IgD-negative memory B cell (primary cell): Measurements from ENCODE around the gene RPL35. TPM values are rescaled to one million over a fixed set of nuclear protein-coding genes. Genes with fewer than 3 reads are reported as not detected.

Source experiments
- H3K27ac Mint-ChIP-seq, 3 donors: one replicate each; pipeline ENCODE4 v1.8.0; 2020 to 2022; ENCODE audit warnings: mild to moderate bottlenecking in 3 of 3, mixed read lengths in 3 of 3, moderate library complexity in 1 of 3
- H3K27me3 Mint-ChIP-seq: one replicate; pipeline ENCODE4 v1.8.0; 2021; ENCODE audit warnings: mixed read lengths
- H3K36me3 Mint-ChIP-seq: one replicate; pipeline ENCODE4 v1.8.0; 2020; ENCODE audit warnings: mild to moderate bottlenecking, mixed read lengths
- H3K4me1 Mint-ChIP-seq, 3 donors: one replicate each; pipeline ENCODE4 v1.8.0; 2020 to 2022; ENCODE audit warnings: mixed read lengths in 3 of 3, mild to moderate bottlenecking in 1 of 3
- H3K4me3 Mint-ChIP-seq, 4 donors: one replicate each; pipeline ENCODE4 v1.8.0; 2020 to 2022; ENCODE audit warnings: mild to moderate bottlenecking in 4 of 4, mixed read lengths in 4 of 4, moderate library complexity in 3 of 4
- H3K9me3 Mint-ChIP-seq, 3 donors: one replicate each; pipeline ENCODE4 v1.8.0; 2020 to 2021; ENCODE audit warnings: mixed read lengths in 3 of 3, mild to moderate bottlenecking in 1 of 3
- polyA plus RNA-seq: library from polyadenylated mRNA; unstranded; fragments of 300-500 nt; fragmentation: Illumina TruSeq; gene quantifications from one replicate; pipeline ENCODE4 v1.2.3, GENCODE V29; 2021

Gene RPL35
- polyA plus RNA-seq, 1 donor from 2014 or later = 2,381 TPM

DNA sequence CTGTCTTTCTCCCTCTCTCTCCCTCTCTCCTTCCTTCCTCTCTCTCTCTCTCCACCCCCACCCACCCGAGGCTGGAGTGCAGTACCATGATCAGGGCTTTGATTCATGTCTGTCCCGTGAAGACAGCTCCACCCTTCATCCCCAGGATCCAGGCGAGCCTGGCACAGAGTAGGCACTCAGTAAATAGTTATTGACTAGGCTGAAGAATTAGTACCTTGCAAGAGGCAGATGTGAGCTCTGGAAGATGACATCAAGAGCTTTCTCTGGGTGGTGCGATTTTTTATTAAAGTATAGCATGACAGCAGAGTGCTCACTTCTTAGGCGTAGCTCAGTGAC, 32.5 kb downstream of the RPL35 start:
- peaks cover 0 to 4% (median under 1%) of the 10 kb centered on the region in 3 donors for H3K4me1 Mint-ChIP-seq
- H3K27ac Mint-ChIP-seq = no peak overlapping the region
- H3K9me3 Mint-ChIP-seq = peaks cover 0 to 5% (median 3%) of the 10 kb centered on the region in 3 donors
- H3K36me3 Mint-ChIP-seq = no peaks in the 10 kb centered on the region
- peak overlapping the region in 1 of 4 donors; percentile 15 for H3K4me3 Mint-ChIP-seq
- no peaks in the 10 kb centered on the region for H3K27me3 Mint-ChIP-seq

DNA sequence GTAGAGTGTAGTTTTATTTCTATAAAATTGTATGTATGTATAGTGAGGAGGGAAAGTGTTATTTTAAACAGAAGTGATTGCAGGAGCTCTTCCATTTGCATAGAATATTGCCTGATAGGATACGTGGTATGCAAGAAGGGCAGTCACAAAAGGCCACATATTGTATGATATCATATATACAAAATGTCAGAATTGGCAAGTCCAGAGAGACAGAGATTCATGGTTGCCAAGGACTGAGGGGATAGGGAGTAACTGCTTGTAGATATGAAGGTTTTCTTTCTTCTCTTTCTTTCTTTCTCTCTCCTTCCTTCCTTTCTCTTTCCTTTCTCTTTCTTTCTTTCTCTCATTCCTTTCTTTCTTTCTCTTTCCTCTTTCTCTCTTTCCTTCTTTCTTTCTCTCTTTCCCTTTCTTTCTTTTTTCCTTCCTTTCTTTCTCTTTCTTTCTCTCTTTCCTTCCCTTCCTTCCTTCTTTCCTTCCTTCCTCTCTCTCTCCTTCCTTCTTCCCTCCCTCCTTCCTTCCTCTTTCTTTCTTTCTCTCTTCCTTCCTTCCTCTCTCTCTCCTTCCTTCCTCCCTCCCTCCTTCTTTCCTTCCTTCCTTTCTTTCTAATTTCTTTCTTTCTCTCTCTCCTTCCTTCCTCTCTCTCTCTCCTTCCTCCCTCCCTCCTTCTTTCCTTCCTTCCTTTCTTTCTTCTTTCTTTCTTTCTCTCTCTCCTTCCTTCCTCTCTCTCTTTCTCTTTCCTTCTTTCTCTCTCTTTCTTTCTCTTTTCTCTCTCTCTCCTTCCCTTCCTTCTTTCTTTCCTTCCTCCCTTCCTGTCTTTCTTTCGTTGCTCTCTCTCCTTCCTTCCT, 33.0 kb downstream of the RPL35 start:
- Mint-ChIP-seq H3K4me3 (peak overlapping the region in 1 of 4 donors; percentile 39), H3K9me3 (peaks cover 0 to 5% (median 3%) of the 10 kb centered on the region in 3 donors), H3K4me1 (peaks cover 0 to 4% (median 2%) of the 10 kb centered on the region in 3 donors), H3K27me3 (no peaks in the 10 kb centered on the region), H3K27ac (no peak overlapping the region), H3K36me3 (no peaks in the 10 kb centered on the region)

DNA sequence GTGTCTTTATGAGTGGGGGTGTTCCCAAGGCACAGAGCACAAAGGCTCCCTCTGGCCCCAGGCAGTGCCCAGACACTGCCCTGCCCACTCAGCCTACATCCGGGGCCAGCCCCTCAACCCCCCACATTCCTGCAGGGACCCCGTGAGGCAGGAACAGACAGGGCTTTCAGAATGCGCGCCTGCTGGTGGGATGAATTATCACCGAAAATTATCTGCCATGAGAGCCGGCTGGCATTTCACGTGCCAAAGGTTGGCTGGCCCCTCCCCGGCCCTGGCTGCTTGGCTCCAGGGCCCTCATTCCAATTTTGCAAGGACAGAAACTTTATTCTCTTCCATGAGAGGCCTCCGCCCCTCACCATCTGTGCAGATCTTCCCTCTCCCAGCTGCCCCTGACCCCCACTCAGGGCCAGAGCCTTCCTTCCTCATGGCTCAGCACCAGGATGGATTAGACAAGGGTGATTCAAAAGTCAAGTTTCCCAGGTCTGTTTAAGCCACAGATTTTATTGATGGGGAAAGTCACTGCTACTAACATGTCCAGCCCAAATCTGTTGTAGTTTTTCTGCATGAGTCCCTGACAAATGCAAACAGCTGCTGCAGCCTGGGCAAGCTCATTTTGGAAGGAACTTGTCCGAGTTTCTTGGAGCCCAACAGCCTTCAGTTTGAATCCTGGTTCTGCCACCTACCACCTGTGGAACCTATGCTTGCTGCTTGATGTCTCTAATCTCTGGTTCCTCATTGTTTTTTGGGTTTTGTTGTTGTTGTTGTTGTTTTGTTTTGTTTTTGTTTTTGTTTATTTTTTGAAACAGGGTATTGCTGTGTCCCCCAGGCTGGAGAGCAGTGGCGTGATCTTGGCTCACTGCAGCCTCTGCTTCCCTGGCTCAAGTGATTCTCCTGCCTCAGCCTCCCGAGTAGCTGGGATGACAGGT, 40.8 kb downstream of the RPL35 start:
- Mint-ChIP-seq H3K27ac (peak overlapping the region in 1 of 3 donors; percentile 51), H3K36me3 (no peaks in the 10 kb centered on the region), H3K27me3 (peaks cover 4% of the 10 kb centered on the region), H3K9me3 (no peaks in the 10 kb centered on the region), H3K4me1 (peaks cover 0 to 7% (median 6%) of the 10 kb centered on the region in 3 donors), H3K4me3 (no peak overlapping the region)

DNA sequence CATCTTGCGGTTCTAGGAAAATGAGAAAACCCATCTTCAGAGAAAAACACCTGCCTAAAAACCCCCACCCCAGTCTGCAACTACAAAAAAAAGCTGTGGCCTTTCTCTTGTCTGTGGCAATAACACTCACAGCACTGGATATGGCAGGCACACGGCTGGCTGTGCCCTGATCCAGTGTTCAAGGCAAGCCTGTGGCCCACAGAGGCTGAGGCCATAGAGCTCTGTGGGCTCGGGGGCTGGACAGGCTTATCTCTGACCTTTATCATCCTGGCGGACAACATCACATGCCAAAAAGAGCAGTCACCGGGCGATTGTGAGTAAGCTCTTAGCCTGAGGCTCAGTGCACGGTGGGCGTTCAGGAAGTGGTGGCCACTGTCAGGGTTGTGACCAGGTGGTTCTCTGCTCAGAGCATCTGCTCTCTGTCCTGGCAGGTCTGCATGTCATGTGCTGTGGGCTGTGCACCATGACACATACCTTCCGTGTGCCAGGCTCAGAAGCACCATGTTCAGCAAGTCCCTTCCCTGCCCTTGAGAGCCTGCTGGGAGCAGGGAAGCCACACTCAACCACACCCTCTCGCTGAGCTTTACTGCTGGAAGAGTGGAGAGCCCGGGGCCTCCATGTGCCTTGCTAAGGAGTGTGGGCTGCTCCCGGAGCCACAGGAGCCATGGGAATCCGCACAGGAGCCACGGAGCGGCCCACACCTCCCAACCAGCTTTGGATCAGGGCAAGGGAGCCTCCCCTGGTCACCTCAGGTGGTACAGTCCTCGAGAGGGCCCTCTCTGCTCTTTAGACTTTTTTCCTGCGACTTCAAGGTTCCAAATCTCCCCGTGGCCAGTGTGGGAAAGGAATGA, 43.1 kb downstream of the RPL35 start:
- no peaks in the 10 kb centered on the region for H3K36me3 Mint-ChIP-seq

DNA sequence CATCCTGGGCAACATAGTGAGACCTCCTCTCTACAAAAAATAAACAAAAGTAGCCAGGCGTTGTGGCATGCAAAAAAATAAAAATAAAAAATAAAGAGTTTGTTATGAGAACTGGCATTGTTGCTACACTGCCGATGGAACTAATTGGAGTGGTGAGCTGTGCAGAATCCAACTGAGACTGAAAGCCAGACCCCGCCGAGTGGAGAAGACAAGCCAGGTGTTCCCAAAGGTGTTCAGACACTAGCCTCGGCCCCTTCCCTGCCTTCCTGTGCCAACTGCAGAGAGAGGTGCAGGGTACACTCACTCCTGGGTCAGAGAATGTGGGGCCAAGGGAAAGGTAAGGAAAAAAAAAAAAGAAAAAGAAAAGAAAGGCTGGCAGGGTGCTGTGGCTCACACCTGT, 46.2 kb downstream of the RPL35 start:
- H3K4me3 Mint-ChIP-seq = no peak overlapping the region
- H3K4me1 Mint-ChIP-seq = peaks cover 0 to 6% (median 5%) of the 10 kb centered on the region in 3 donors
- H3K27ac Mint-ChIP-seq = no peak overlapping the region
- peaks cover 4% of the 10 kb centered on the region for H3K27me3 Mint-ChIP-seq
- no peaks in the 10 kb centered on the region for H3K9me3 Mint-ChIP-seq
- no peaks in the 10 kb centered on the region for H3K36me3 Mint-ChIP-seq

More for the DNA sequence above, 43.1 kb downstream of the RPL35 start:
- Mint-ChIP-seq H3K27ac (no peak overlapping the region), H3K9me3 (no peaks in the 10 kb centered on the region), H3K4me1 (peaks cover 0 to 5% (median 3%) of the 10 kb centered on the region in 3 donors), H3K27me3 (peaks cover 4% of the 10 kb centered on the region), H3K4me3 (peak overlapping the region in 1 of 4 donors; percentile 57)

DNA sequence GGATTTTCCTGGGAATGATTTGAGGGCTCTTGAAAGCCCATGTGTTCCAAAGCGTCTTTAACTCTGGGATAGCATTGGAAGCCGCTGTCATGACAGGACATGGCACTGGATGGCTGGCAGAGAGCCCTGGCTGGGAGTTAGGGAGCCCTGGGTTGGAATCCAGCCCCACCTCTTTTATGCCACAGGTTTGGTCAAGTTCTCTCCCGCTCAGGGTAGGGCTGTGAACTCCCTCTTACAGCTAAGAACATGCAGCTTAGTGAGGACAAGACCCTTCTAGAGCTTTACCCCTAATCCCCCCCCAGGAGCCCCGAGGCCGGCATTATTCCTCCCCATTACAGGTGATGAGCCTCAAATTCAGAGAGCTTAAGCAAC, 47.6 kb downstream of the RPL35 start:
- Mint-ChIP-seq H3K27ac (no peak overlapping the region), H3K4me3 (no peak overlapping the region), H3K36me3 (peaks cover 2% of the 10 kb centered on the region), H3K27me3 (peaks cover 4% of the 10 kb centered on the region), H3K4me1 (peaks cover 0 to 6% (median 5%) of the 10 kb centered on the region in 3 donors), H3K9me3 (no peaks in the 10 kb centered on the region)

DNA sequence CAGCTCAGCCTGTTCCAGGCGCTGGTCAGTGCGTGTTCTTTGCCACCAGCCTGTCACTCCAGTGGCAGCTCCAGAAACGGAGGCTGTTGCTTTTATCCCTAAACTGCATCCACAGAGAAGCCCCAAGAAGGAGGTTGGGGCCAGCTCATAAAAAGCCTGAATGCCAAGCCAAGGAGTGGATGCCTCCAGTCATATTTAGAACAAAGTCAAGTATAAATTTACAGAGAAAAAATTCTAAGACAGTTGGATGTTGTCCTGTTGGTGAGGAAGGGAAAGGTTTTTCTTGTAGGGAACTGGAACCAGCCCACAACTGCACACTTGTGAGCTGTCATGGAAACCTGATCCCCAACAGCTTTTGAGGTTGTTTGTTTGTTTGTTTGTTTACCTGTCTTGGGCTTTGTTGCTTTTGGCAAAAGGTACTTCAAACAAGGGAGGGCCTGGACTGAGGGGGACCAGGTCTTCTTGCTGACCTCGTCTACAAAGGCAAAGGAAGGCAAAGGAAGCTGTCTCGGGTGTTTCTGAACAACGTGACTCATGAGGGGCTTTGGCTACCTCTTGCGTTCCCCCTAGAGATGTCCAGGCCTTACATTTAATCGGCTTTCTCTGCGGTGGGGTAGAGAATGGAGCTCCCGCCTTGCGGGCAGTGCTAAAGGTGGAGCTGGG, 48.1 kb downstream of the RPL35 start:
- no peaks in the 10 kb centered on the region for H3K9me3 Mint-ChIP-seq
- peaks cover 2% of the 10 kb centered on the region for H3K36me3 Mint-ChIP-seq
- no peak overlapping the region for H3K4me3 Mint-ChIP-seq
- peaks cover 0 to 6% (median 5%) of the 10 kb centered on the region in 3 donors for H3K4me1 Mint-ChIP-seq
- H3K27ac Mint-ChIP-seq = no peak overlapping the region
- peaks cover 4% of the 10 kb centered on the region for H3K27me3 Mint-ChIP-seq

DNA sequence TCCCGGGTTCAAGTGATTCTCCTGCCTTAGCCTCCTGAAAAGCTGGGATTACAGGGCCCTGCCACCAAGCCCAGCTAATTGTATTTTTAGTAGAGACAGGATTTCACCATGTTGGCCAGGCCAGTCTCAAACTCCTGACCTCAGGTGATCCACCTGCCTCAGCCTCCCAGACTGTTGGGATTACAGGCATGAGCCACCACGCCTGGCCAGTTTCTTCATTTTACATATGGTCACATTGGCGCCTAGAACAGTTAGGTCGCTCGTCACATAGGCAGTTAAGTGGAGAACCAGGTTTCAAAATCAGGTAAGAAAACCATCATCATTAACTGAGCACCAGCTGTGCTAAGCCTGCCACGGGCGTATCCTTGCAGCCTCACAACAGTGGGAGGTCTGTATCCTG, 48.7 kb downstream of the RPL35 start:
- H3K27me3 Mint-ChIP-seq = peaks cover 4% of the 10 kb centered on the region
- H3K36me3 Mint-ChIP-seq = peaks cover 2% of the 10 kb centered on the region
- H3K4me3 Mint-ChIP-seq = no peak overlapping the region
- H3K9me3 Mint-ChIP-seq = no peaks in the 10 kb centered on the region
- no peak overlapping the region for H3K27ac Mint-ChIP-seq
- H3K4me1 Mint-ChIP-seq = peaks cover 0 to 6% (median under 1%) of the 10 kb centered on the region in 3 donors

DNA sequence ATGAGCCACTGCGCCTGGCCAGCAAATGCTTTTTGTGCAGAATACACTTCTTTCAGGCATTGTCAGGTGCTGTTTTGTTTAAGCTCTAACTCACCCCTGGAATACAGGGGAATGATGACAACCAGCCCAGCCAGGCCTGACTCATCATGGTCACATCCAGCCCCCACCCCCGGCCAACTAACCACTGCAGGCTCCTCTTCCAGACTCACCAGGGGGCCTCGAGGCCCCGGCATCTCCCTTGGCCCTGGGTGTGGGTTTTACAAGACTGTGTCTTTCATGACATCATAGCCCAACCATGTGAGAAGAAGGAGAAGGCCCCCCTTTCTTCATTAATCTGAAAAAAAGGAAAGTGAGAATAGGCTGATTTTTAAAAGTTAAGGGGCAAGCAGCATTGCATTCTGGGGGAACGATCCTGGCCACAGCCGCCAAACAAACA, 49.3 kb downstream of the RPL35 start:
- H3K27ac Mint-ChIP-seq = no peak overlapping the region
- peaks cover 4% of the 10 kb centered on the region for H3K27me3 Mint-ChIP-seq
- no peaks in the 10 kb centered on the region for H3K9me3 Mint-ChIP-seq
- no peak overlapping the region for H3K4me3 Mint-ChIP-seq
- peaks cover 2% of the 10 kb centered on the region for H3K36me3 Mint-ChIP-seq
- peaks cover 0 to 6% (median 0%) of the 10 kb centered on the region in 3 donors for H3K4me1 Mint-ChIP-seq

DNA sequence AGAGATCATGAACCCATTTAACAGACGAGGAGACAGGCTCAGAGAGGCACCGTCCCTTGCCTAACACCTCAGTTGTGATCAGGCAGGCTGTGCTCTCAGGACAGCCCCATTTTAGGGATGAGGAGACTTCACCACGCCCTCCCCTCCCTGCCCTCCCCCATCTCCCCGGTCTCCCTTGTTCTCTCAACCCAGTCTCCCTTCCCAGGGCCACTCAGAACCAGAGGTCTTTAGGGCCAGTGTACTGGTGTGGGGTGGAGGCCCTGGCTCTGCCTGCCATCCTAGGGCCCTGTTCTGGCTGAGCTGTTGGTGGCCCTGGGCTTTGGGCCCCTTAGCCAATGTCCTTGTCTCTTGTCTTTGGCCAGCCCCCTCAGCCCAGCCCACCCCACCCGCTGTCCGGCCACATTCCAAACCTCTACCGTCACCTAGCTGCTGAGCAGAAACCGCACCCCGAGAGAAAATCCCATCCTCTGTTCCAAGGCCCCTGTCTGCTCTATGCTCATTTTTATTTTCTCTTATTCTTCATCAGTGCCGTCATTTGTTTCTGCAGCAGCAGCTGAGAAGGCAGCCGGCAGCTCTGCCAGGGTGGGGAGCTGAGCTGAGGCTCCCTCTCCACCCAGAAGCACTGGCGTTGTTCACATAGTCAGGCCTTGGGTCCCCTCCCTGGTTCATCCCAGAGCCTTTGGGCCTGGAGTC, 50.9 kb downstream of the RPL35 start:
- Mint-ChIP-seq H3K4me3 (no peak overlapping the region), H3K36me3 (peaks cover 2% of the 10 kb centered on the region), H3K27me3 (no peaks in the 10 kb centered on the region), H3K4me1 (peaks cover 0 to 3% (median 0%) of the 10 kb centered on the region in 3 donors), H3K27ac (no peak overlapping the region), H3K9me3 (no peaks in the 10 kb centered on the region)

DNA sequence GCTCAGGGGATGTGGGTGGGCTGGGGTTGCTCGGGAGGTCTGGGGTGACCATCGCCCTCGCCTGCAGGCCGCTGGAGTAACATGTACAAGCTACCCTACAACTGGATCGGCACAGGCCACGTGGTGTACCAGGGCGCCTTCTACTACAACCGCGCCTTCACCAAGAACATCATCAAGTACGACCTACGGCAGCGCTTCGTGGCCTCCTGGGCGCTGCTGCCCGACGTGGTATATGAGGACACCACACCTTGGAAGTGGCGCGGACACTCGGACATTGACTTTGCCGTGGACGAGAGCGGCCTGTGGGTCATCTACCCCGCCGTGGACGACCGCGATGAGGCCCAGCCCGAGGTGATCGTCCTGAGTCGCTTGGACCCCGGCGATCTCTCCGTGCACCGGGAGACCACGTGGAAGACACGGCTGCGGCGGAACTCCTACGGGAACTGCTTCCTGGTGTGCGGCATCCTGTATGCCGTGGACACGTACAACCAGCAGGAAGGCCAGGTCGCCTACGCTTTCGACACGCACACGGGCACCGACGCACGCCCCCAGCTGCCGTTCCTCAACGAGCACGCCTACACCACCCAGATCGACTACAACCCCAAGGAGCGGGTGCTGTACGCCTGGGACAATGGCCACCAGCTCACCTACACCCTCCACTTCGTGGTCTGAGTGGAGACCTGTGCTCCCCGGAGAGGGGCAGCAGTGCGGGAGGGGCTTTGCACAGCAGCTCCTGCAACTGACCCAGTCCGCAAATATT, 51.8 kb downstream of the RPL35 start:
- no peak overlapping the region for H3K4me3 Mint-ChIP-seq
- no peak overlapping the region for H3K27ac Mint-ChIP-seq
- H3K4me1 Mint-ChIP-seq = peaks cover 0 to 3% (median 0%) of the 10 kb centered on the region in 3 donors
- H3K36me3 Mint-ChIP-seq = peaks cover 2% of the 10 kb centered on the region
- H3K27me3 Mint-ChIP-seq = no peaks in the 10 kb centered on the region
- no peaks in the 10 kb centered on the region for H3K9me3 Mint-ChIP-seq

DNA sequence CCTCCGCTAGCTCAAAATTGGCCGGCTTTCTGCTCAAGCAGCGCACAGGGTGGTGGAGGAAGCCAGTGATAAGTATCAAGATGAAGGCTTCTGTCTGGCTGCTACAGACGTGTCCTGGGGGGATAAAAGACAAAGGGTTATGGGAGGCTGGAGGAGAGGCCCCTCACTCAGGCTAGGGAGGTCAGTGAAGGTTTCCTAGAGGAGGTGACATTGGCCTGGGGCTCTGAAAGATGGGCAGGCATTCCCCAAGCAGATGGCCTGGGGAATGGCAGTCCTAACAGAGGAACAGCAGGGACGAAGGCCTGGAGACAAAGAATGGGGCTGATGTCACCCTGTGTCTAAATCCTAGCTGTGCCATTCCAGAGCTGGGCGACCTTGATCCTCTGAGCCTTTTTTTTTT, 52.5 kb downstream of the RPL35 start:
- Mint-ChIP-seq H3K9me3 (no peaks in the 10 kb centered on the region), H3K36me3 (peaks cover 2% of the 10 kb centered on the region), H3K4me3 (no peak overlapping the region)

More for the DNA sequence above, 52.5 kb downstream of the RPL35 start:
- peaks cover 0 to 3% (median 0%) of the 10 kb centered on the region in 3 donors for H3K4me1 Mint-ChIP-seq
- H3K27ac Mint-ChIP-seq = no peak overlapping the region
- H3K27me3 Mint-ChIP-seq = no peaks in the 10 kb centered on the region
